Left renal pelvis (tissue), 4 donors: ENCODE data around the gene EIF5B. TPM values are rescaled to one million over a fixed set of nuclear protein-coding genes. Genes with fewer than 3 reads are reported as not detected.
"Not testable (repeated sequence)": the region's sequence is repeated elsewhere in the genome, so short reads cannot be mapped to it uniquely, and the experiment has no call there.

Source experiments
- DNase-seq, 4 donors: peaks; one replicate each; pipeline ENCODE4 v3.0.0-alpha.2; 2013; ENCODE audit warnings: low read depth in 4 of 4, low spot score in 3 of 4
- polyA plus RNA-seq, 4 donors: library from polyadenylated mRNA; unstranded; fragments of 120-200 nt; gene quantifications; one replicate each; pipeline ENCODE4 v1.2.1, GENCODE V29; 2013; ENCODE audit not compliant: insufficient read length in 4 of 4

EIF5B gene
- polyA plus RNA-seq, 4 donors: 53.7 to 83.2 (median 68.2) TPM

DNA sequence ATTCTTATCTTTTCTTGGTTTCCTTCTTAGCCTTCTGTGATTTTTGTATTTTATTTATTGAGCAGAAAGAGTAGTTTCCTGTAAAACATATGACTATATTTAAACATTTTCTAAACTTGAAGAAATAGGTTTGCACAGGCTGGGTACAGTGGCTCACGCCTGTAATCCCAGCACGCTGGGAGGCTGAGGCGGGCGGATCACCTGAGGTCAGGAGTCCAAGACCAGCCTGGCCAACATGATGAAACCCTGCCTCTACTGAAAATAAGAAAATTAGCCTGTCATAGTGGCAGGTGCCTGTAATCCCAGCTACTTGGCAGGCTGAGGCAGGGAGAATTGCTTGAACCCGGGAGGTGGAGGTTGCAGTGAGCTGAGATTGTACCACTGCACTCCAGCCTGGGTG is 31.7 kb downstream of the EIF5B start:
- not testable (repeated sequence) for DNase-seq

DNA sequence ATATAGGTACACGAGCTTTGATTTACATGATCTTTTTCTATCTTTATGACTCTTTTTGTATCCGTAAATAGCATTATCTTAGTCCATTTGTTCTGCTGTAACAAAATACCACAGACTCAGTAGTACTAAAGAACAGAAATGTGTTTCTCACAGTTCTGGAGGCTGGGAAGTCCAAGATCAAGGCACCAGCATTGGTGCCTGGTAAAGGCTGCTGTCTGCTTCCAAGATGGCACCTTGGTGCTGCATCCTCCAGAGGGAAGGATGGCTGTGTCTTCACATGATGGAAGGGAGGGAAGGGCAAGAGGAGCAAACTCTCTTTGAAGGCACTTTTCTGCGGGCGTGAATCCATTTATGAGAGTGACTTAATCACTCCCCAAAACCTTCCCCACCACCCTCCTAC is 36.0 kb downstream of the EIF5B start:
- no peak for DNase-seq

DNA sequence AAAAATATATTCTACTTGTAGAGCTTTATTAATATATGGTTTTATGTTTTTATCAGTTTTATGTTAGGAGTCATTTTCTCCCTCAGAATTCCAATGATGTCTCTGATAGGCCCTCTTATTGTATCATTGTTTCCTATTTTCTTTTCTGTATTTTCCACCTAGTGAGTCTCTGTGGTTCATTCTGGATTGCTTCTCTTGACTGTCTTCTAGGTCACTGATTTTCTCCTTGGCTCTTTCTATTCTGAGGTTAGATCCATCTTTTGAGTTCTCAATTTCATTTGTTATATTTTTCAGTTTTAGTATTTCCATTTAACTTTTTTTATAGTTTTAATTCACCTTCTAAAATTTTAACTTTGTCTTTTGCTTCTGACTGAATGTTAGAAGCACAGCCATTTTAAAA is 37.6 kb downstream of the EIF5B start:
- DNase-seq: no peak

DNA sequence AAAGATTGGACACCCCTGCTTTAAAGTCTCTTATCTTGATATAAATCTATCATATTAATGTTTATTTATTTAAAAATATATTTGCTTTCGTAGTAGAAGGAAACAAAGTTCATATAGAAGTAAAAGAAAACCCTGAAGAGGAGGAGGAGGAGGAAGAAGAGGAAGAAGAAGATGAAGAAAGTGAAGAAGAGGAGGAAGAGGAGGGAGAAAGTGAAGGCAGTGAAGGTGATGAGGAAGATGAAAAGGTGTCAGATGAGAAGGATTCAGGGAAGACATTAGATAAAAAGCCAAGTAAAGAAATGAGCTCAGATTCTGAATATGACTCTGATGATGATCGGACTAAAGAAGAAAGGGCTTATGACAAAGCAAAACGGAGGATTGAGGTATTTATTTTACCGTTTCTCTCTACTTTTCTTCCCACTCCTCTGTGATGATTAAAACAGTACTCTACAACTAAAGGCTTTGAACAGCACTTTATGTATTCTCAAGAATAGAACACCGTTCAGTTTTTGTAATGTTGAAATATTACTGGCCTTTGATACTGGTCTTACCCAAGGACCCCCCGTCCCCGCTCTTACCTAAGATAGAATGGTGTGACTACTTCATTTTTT is 39.2 kb downstream of the EIF5B start:
- no peak for DNase-seq

DNA sequence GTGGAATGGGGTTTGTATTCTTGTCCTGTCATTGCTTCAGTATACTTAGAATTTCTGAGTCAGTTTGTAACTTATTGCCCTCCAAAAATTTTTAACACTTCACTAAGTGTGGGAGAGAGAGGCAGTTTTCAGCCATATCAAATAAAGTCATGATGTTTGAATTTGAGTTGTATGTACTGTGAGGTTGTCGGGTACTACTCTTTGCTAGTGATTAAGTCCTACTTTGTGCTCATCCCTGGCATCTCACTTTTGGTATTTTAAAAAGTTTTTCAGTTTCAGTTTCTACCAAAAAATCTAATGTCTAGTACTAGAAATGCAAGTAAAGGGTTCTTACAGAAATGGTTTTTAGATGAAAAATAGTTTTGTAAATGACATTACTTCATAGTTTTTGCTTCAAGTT is 40.7 kb downstream of the EIF5B start:
- DNase-seq: no peak

DNA sequence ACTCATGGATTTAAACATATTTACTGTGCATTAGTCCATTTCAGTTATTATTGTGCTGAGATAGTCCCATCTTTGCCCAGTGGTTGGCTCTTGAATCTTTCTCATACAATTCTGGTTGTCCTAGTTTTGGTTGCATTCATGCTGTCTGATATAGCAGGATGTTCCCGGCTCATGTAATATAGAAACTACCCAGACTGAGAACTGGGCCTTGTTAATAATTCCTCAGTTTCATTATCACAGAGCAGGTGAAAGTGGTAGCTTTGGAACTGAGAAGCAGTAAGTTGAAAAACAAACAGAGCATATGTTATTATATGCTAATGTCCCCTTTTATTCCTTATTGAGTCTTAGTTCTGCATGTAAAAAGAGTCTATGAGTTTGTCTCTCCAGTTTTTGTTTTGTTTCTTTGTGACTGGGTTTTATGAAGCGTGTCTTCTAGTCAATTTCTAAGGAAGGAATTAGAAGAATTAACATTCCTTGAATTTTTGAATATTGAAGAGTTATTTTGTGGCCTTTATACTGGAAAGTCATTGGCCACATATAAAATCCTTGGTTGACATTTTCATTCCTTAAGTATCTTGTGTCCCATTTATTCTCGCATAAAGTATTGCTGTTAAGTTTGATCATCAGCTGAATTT is 43.3 kb downstream of the EIF5B start:
- no peak for DNase-seq

DNA sequence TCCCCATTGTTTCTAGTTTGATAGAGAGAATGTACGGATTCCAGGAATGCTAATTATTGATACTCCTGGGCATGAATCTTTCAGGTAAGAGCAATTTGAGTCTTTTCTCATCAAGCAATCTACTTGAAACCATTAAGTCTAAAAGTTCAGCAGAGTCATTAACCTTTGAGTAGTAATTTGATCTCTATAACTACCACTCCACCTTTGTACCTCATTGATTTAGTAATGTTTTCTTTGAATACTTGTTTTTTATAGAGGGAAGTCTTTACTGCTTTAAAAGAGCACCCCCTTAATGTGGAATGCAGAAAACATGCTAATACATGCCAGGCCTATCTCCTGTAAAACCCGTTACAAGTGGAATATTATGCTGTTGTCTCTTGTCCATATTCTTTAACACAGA is 45.0 kb downstream of the EIF5B start:
- no peak for DNase-seq

DNA sequence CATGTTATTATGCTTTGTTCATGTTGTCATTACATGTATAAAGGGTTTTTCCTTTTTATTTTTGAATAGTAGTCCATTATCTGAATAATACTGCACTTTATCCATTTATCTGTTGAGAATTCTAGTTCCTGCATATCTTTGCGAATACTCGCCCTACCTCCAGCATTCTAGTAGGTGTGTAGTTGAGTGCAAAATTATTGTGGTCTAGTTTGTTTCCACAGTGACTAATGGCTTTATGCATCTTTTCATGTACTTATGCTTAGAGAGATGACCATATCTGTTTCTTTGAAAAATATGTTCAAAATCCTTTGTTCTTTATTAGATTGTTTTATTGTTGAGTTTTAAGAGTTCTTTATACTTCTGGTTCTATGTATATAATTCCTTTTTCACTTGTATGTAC is 48.8 kb downstream of the EIF5B start:
- DNase-seq: no peak

DNA sequence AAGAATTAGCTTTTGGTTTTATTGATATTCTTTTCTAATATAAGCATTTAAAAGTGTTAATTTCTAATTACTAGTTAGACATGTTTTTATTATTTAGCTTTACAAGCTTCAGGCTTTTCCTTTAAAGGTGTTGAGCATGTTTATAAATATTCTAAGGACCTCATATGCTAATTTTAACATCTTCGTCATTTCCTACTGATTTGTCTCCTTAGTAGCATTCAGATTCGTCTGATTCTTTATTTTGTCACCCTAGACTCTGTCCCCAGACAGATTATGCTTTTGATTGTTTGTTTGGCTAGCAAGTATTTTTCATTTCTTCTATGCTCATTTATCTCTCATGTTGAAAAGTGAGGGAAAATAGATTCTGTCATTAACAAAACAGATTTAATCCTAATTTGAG is 51.7 kb downstream of the EIF5B start:
- no peak for DNase-seq

DNA sequence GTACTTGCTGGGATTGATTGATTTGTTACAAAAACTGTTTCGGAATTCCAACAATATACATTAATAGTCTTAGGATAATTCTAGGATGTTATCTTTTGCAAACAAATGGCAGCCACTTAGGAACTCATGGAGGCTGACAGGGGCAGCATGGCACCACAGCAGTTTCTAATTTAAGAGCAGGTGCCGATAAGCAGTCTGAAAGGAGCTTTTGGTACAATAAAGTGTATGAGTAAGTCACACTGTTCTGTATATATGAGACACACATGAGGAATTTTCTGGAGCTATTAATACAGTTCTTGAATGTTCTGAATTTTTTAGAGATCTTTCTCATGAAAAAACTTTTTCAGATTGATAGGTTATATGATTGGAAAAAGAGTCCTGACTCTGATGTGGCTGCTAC is 52.2 kb downstream of the EIF5B start:
- DNase-seq: no peak

DNA sequence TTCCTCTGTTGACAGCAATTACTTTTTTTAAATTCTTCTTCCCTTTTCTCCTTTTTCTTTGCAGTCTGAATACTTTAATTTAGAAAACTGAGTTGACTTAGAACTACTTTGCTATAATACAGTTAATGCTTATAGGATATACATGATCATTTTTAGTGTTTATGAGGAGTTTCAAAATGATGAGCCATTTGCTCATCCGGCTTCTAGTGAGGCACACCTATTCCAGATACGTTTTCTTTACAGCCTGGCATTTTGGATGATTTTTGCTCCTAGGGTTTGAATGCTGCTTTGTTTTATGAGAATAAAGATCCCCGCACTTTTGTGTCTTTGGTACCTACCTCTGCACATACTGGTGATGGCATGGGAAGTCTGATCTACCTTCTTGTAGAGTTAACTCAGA is 52.8 kb downstream of the EIF5B start:
- no peak for DNase-seq

DNA sequence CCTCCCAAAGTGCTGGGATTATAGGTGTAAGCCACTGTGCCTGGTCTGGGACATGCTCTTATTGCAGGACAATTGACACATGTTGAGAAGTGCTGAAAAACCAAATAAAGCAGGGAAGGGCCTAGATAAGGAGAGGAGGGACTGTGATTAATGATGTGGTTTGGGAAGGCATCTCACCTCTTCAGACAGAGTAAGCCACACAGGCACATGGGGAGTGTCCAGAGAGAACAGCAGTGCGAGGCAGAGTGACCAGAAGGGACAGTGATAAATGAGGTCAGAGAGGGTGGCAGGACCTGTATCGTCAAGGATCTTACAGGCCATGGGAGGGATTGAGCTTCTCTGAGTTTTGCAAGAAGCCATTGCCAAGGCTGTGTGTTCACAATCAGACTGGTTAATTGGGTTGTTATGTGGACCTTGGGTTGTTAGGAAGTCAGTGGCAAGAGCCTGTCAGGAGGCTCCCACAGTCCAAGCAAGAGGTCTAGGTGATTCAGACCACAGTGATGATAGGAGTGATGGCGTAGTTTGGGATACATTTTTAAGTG is 58.5 kb downstream of the EIF5B start:
- no peak for DNase-seq

DNA sequence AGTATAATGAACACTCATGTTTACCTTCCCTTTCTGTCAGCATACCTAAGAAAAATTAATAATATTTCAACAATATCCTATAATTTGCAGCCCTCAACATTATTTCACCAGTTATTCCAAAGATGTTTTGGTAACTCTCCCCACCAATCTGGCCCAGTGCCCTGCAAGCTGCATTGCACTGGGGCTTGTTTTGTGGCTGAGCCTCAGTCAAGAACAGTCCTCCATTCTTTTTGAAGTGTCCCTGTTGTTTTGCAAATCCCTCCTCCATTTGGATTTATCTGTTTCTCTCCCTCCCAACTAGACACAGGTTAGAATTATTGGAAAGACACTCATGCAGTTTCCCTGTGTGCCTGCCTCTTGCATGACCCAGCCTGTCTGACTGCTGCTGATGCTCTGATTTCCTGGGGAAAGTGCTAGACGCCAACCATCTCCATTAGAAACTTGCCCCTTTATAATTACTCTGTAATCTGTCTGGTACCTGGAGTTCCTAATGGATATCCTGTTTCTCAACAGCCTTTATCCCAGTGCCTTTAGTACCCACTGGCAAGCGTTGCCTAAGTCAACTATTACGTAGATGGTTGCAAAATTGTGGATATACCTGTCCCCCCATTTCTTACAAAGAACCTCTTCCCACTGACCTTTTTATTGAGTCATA is 60.2 kb downstream of the EIF5B start:
- no peak for DNase-seq

DNA sequence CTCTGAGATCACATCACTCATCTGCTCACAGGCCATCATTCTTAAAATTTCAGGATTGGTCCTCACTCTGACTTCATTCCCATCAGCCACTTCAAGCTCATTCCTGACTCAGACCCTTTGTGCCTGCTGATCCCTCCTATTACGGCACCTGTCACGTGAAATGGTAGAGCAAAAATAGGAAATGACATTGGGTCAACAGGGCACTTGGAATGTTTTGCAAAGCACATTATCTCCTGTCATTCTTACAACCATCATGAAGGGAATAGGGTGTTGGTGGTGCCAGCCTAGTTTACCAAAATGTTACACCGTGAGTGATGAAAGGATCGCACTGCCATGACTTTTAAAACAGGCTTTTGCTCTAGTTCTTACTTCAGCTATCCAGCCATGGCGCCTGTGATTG is 61.1 kb downstream of the EIF5B start:
- DNase-seq: no peak

DNA sequence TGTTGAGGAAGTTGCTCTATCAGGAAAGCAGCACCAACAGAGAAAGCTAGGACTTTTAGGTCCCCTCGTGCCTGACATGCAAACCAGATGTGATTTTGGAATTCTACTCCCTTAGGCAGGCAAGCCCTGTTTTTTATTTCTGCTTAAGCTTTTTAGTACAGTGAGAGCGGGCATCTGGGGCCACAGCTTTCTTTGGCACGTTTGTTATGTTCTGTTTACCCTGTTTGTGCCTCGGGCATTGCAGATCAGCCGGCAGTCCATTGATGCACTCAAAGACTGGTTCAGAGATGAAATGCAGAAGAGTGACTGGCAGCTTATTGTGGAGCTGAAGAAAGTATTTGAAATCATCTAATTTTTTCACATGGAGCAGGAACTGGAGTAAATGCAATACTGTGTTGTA is 61.9 kb downstream of the EIF5B start:
- no peak for DNase-seq

DNA sequence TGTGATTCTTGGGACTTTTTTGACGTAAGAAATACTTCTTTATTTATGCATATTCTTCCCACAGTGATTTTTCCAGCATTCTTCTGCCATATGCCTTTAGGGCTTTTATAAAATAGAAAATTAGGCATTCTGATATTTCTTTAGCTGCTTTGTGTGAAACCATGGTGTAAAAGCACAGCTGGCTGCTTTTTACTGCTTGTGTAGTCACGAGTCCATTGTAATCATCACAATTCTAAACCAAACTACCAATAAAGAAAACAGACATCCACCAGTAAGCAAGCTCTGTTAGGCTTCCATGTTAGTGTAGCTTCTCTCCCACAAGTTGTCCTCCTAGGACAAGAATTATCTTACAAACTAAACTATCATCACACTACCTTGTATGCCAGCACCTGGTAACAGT is 62.6 kb downstream of the EIF5B start:
- no peak for DNase-seq

DNA sequence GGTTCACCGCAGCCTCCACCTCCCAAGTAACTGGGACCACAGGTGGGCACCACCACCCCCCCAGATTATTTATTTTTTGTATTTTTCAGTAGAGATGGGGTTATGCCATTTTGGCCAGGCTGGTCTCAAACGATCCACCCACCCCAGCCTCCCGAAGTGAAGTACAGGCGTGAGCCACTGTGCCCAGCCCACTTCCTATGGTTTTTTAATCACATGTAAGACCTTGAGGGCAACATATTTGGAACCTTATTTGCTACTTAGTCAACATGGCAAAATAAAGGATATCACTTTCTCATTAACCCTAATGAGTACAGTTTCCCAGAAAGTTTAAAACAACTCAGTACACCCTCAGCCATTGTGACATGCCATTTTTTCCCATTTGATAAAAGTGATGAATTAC is 64.7 kb downstream of the EIF5B start:
- DNase-seq: no peak

DNA sequence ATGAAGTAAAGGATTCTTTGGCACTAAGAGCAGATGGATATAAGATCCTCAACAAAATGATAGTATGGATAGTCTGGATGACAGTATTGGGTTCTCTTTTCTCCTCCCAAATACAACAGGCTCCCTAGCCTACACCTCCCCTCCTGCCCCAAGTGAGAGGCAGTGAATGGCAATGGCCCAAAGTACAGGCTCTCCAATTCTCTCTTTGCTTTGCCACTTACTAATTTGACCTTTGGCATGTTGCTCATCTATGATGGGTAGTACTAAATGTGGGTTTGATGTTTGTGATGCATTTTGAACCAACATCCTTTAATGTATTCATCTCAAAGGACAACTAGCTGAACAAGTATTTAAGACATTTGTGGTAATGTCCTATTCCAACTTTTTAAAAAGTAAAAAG is 65.9 kb downstream of the EIF5B start:
- DNase-seq: no peak

DNA sequence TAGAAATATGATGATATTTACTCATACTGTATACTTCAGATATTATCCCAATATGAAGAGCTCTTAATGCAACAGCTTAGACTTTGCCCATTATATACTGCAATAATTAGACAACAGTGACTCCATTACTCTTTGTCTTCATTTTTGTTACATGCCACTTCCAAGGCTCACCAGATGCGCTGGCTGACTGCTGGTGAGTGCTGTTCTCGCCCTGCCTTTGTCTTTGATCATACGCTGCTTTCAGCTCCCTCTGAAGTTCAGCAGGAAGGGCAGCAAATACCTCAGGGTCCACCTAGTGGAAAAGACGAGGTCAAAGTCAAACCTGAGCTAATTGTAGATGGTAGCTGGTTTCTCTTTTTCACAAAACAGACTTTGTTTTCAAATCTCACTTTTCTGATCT is 66.3 kb downstream of the EIF5B start:
- no peak for DNase-seq

DNA sequence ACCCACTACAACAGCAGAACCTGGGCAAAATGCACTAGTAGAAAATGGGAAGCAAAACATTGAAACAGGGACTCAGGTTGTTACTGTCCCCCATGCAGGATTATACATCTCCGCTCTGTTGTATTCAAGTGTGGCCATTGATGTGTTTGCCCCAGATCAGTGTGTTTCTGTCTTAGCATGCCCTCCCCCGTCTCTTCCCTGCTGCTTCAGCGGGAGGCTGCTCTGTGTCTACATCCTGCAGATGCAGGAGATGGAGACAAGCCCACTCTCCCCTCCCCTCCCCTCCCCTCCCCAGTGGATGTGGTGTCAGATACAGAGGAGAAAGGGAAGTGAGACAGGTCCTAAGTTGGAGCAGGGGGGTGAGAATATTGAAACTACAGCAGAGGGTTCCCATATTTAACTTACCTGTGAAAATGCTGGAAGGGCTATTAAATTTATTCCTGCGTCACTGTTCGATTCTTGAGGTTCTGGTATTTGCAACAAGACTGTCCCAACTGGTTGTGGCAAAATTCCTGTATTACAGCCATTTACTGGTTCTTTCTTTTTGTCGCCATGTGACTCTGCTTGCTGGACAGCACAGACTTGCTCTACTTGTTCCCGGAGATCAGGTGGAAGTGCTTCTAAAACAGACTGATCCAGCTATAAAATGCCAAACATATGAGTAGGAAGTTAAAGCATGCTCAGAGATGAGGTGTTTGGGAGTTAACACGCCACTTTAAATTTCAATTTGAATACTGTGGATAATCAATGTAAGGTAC is 67.0 kb downstream of the EIF5B start:
- DNase-seq: no peak
